C4-2B (cell line): ENCODE results near the gene MSL3.

Experiments used
- H3K27ac ChIP-seq: fragments of 450-650 bp; 2 replicates; pipeline ENCODE4 v1.5.1; 2017
- CTCF ChIP-seq: fragments of 450-650 bp; conservative IDR thresholded peaks from 2 replicates; pipeline ENCODE4 v1.5.1; 2017; ENCODE audit warnings: mild to moderate bottlenecking
- ZFX ChIP-seq: fragments of 450-650 bp; IDR thresholded peaks from 2 replicates; pipeline ENCODE4 v1.6.1; 2017

MSL3 gene

DNA sequence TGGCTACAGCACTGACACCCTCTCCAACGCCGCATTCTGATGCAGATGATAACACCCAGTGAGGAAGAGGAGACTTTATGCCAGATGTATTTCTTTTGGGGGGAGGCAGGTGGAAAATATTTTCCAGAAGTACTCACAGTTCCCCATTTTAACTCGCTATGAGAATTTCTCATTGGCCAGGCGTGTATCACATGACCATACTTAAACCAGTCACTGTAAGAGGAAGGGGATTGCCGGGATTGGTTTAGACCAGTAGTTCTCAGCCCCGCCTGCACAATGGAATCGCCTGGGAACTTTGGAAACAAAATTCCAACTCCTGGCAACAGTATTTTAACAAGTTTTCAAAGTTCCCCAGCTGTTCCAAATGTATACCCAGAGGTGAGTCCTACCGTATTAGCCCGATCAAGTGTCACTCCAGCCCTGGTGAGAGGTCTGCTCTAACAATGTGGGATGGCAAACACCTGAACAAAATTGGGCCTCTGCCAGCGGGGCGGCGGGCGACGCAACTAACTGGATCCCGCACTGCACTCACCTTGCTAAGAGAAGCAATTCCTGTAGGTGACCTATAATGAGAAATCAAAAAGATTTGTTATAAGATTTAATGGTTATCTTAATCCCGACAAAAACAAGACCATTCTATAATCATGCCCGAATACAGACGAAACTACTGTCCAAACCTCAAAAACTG is 2.9 kb upstream of the MSL3 start:
- H3K27ac ChIP-seq = peak overlapping the region; percentile 19

DNA sequence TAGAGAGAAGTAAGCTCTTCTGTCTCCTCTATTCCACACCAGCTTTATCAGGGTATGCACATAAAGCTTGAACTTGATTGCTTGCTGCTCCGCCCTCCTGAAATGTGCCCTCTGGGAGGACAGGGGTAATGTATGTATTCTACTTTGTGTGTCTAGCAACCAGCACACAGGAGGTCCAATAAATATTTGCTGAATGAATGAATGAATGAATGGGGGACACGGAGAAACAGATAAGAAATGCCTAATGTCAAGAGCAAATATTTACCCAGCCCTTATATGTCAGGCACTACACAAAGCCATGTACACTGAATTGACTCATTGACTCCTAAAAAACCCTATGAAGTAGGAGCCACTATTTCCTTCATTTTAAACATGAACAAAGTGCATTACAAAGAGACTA is 2.3 kb upstream of the MSL3 start:
- H3K27ac ChIP-seq = no peak overlapping the region
- TF ChIP-seq ZFX (no peak), CTCF (no peak)

More for the DNA sequence above, 2.9 kb upstream of the MSL3 start:
- TF ChIP-seq ZFX (no peak), CTCF (no peak)

DNA sequence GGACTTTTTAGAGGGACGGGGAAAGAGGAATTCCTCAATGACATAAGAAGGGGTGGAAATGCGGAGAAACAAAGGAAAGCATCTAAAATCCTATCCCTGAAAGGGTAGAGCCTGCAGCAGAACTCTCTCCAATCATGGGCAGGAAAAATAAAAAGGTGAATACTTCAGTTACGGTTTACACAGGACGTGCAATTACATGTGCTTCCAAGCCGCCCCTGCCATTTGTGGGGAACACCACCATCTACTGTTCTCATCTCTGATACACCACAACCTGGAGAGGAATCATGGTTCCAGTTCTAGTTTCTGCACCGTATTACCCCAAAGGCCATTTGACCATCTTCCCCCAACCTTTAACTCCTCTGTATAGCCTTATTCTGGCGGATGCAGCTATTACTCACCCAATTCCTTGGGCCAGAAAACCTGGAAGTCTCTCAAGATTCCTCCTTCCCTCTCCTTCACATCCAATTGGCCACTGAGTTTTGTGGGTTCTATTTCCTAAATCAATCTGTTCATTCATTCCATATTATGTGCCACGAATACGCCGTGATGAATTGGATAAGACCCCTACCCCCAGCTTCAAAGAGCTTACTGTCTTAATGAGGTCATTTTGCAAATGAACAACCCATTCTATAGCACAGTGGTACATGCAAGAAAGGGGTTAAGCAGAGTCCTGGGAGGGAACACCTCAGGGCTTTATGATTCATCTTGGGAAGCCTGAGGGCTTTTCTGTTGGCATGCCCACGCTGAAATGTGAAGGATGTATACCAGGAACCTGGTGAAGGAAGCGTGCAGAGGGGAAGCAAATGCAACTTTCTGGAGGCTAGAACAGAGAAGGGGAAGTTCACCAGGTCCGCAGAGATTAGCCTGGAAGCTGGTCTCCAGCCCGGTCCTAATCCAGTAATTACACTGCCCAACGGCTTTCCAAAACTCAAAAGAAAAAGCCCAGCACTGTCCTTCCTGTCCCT is 1.4 kb upstream of the MSL3 start:
- TF ChIP-seq ZFX = no peak
- TF ChIP-seq CTCF = no peak
- H3K27ac ChIP-seq = peak overlapping the region; percentile 78

DNA sequence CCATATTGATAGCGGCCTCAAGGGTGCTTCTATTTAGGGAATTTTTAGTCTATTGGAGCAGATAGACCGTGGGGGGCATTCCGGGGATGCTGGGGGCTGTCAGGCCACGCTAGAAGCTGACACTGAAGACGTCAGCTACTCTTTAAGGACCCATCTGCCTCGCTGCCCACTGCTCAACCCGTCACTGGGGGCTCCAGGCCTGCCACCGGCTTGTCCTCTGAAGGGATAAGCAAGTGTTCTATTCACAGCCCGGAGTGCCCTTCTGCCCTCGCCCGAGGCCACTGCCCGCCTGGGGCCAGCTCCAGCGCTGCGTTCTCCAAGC is 679 bp upstream of the MSL3 start:
- H3K27ac ChIP-seq = peak overlapping the region; percentile 78
- TF ChIP-seq ZFX = no peak
- TF ChIP-seq CTCF = no peak

DNA sequence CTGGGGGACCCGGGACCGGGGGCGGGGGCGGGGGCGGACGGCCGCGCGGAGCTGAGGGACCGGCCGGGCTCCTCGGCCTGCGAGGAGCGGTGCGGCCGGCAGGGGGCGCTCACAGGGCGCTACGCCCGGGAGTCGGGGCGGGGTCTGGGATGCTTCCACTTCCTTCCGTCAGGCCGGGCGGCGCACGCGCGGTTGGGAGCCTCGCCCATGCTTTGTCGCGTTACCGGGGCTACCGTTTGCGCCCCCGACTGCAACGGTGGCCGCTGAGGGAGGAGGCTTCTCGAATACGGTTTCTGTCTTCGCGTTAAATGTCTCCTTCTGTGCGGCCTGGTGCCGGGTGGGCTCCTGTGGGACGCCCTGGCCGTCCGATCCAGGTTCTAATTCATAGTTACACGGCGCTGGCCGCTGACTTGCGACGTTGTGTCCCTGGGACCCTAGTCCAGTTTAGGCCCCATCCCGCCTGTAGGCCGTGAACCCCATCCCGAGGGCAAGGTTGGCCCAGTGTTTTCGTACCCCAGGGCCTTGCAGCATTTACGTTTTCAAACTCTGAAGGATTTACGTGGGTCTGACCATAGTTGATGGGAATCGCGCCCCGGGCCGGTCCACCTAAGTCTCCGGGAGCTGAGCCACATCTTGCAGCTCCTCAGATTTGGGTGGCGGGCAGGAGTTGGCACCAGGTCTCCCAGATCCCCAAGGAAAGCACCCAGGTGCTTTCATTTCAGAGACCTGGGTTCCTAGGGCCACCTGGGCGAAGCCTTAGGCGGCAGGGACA is 549 bp downstream of the MSL3 start:
- peak; percentile 85 for TF ChIP-seq CTCF
- 0 out of 2 replicates have a peak, but pooled peaks have one; percentile 16 for TF ChIP-seq ZFX
- peak overlapping the region; percentile 78 for H3K27ac ChIP-seq

GRCh38 chrX:11759172-11759460 is 1.1 kb downstream of the MSL3 start:
- peak overlapping the region; percentile 78 for H3K27ac ChIP-seq
- TF ChIP-seq ZFX (no peak), CTCF (no peak)
